Measurements from ENCODE around the gene TSR3. TPM values are rescaled to one million over a fixed set of nuclear protein-coding genes. Genes with fewer than 3 reads are reported as not detected.

Gene TSR3
- polyA plus RNA-seq, 1 donor, result 32.6 TPM

DNA sequence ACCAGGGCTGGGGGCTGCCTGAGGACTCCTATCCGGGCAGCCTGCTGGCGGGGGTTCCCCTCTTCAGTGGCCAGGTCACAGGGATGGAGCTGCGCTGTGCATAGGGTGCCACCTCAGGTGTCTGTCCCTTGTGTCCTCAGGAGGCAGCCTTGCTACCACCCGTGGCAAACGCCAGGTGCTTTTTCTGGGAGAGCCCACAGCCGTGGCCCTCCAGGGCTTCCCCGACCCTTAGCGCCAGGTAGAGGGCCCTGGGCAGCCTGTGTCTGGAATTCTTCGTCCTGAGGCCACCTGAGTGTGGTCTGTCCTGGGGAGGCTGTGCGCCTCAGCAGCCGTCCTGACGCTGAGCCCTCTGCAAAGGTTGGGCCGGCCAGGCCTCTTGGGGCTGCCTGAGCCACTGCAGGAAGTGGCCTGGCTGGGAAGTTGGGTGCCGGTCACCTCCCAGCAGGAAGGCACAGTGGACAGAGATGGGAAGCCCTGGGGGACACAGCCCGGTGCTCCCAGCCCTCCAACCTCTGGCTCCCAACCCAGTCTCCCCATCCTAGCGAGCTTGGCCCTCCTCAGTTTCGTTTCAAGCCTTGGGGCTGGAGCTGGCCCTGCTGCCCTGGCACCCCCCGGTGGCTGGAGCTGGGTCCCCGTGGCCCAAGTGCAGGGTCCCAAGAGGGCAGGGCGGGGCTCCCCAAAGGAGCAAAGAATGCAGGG is 25.9 kb downstream of the TSR3 start:
- no peak for DNase-seq

DNA sequence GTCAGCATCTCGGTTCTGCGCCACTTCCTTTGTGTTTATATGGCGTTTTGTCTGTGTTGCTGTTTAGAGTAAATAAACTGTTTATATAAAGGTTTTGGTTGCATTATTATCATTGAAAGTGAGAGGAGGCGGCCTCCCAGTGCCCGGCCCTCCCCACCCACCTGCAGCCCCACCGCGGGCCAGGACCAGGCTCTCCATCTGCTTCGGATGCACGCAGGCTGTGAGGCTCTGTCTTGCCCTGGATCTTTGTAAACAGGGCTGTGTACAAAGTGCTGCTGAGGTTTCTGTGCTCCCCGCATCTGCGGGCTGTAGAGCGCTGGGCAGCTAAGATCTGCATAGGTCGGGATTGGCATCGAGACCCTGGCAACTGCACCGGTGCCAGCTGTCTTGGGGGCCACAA is 26.4 kb downstream of the TSR3 start:
- no peak for DNase-seq

DNA sequence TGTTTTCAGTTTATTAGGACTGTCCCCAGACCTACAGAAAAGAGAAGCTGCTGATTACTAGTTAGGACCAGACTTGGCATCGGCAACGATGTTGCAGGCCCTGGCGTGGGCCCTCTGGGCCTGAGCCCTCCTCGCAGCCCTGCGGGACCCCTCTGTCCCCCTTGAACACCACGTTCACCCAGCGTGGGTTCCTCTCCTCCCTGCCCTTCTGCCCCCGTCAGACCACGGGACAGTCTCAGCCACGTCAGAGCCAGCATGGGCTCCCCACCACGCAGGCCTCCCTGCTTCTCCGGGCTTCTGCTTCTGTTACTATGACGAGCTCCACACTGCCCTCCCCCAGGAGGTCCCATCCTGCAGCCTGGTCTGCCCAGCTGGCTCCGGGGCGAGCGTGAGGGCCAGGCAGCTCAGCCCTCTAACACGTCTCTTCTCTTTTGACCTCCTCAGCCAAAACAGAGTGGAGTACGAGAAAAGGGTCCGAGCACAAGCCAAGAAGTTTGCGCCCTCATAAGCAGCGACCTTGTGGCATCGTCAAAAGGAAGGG is 27.3 kb downstream of the TSR3 start:
- no peak for DNase-seq

DNA sequence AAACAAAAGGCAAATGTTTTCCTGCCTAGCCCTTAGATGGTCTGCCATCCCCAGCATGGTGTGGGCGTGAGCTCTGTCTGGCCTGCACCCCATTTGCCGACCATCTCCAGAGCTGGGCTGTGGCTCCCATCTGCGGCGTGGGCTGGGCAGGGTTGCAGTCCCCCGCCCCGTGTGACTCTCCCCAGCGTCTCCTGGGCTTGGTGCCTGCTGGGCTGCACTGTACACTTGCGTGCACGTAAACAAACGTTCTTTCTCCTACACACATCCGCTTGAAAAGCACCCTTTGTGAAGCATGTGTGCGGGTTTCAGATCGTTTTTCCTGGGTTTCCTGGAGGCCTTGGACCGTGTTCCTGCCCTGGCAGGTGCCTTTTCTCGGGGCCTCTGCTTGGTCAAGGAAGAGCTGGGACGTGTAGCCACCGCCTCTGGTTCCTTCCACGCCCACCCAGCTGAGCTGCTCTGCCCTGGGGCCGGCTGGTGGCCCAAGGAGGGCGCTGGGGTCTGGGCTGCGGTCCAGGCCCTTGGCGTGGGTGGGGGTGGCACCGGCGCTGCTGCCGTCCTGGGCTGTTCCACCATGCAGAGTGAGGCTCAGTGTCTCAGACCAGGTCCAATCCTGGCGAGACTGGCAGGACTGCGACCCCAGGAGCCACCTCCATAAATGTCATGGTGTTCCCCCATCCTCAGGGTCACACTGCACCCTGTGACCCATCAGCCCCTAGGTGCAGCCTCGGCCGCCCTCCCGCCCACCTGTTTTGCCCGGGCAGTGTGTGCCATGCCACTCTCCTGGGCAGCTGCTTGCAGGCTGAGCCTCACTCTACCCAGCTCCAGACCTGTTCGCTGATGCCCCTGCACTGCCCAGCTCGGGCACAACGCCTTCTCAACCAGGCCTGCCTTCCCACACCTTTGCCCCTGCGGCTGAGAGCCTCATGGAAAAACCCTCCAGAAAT is 28.1 kb downstream of the TSR3 start:
- no peak for DNase-seq

DNA sequence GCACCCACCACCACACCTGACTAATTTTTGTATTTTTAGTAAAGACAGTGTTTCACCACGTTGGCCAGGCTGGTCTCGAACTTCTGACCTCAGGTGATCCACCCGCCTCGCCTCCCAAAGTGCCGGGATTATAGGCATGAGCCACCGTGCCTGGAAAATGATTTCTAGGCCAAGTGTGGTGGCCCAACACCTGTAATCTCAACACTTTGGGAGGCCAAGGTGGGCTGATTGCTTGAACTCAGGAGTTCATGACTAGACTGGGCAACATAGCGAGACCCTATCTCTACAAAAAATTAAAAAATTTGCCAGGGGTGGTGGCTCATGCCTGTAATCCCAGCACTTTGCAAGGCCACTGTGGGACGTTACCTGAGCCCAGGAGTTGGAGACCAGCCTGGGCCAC is 29.3 kb downstream of the TSR3 start:
- DNase-seq, result no peak

DNA sequence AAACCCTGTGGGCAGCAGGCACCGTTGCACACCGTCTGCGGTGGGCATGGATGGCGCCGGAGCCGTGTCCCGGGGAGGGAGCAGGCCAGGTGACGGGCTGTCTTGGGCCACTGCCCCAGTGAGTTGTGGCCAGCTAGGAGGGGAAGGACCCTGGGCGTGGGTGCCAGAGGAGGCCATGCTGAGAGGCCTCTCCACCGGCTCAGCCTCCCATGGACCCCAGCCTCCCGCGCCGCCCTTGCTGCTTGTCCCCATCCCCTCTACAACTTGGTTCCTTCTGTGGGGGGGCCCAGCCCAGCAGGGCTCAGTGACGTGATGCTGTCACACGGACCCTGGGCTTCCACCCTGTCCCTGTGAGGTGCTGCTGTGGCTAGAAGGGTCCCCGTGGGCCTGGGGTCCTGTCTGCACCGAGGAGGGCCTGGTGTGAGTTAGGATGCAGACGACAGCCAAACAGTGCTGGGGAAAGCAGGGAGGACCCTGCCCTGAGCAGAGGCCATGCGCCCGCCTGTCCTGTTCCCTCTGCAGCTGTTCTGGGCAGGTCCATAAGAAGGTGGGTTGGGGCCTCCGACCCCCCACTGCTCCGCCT is 30.9 kb downstream of the TSR3 start:
- DNase-seq, result no peak

DNA sequence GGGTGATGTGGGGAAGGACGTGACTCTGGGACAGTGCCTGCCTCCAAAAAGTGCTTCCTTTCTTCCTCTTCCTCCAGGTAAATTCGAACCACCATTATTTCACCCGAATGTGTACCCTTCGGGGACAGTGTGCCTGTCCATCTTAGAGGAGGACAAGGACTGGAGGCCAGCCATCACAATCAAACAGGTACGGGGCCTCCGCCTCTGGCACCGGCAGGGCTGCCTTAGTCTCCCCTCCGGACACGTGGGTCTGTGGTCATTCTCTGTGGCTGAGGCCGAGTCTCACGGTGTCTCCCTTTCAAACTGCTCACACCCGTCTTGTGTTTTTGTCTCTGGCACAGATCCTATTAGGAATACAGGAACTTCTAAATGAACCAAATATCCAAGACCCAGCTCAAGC is 31.6 kb downstream of the TSR3 start:
- DNase-seq, result no peak

DNA sequence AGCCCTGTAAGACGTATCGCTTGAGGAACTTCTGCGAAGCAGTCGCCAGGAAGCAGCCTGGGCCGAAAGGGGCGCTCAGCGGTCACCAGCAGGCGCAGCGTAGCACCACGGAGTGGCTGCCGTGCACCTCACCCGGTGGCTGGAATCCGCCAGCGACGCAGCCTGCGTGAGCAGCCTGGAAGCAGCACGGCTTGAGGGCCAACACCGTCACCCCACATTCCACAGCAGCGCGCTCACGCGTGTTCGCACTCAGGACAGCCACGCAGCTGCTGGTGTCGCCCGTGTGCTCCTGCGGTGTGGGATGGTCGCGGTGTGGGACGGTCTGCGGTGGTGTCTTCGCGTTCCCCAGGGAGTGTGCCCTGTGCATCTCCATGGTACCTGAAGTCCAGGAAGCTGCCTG is 32.6 kb downstream of the TSR3 start:
- DNase-seq, result no peak

DNA sequence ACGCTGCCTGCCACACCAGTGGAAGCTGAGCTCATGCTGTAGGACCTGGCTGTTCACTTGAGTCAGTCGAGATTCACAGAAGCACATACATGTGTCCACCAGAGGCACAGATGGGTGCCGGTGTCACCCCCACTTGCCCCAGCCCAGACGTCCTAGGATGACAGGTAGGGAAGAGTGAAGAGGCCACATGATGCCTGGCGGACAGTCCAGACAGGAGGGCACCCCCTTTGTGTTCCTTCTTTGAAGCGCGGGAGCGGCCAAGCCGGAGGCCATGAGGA is 33.5 kb downstream of the TSR3 start:
- DNase-seq, result no peak

DNA sequence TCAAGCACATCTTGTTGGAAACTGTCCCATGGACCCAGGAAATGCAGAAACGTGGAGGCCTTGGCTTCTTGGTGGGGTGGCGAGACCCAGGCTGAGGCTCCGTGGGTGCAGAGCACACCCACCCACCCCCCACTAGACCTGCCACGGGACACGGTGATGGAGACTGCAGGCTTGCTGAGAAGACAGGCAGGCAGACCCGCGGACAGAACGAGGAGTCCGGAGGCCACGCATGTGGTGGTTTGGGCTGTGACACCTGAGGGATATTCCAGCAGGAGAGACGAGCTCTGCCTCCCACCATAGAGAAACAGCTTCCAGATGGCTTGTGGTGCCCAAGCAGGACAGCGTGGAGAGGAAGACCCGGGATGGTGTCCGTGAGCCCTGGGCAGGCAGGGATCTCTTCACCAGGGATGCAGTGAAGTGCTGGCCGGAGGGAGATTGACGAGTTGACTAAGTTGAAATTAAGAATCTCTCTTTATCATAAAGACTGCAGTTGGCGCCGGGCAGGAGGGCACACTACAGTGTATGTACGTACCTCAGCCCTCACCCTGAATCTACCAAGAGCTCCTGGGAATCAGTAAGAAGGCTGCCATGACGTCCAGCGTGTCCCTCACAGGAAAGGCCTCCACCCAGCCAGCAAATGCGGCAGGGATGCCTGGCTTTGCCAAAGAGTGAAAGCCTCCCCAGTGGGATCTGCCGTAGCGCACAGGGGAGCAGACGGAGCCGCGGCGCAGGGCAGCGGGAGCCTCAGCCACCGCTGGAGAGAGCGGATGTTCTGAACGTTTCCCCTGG is 34.0 kb downstream of the TSR3 start:
- no peak for DNase-seq

DNA sequence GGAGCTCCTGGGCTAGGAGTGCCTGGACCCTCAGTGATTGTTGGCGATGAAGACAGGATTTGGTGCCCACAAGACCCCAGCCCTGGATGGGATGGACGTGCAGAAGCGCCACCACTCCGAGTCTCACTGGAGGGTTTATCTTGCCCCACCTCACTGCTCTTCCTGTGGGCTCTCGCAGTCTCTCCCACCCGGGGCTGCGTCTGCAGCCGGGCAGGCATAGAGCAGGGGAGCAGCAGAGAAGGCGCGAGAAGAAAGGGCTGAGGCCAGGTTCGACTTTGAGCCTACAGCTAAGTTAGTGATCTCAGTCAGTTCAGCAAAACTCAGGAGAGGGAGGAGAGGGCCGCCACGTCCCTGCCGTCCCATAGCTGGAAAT is 35.7 kb downstream of the TSR3 start:
- no peak for DNase-seq

DNA sequence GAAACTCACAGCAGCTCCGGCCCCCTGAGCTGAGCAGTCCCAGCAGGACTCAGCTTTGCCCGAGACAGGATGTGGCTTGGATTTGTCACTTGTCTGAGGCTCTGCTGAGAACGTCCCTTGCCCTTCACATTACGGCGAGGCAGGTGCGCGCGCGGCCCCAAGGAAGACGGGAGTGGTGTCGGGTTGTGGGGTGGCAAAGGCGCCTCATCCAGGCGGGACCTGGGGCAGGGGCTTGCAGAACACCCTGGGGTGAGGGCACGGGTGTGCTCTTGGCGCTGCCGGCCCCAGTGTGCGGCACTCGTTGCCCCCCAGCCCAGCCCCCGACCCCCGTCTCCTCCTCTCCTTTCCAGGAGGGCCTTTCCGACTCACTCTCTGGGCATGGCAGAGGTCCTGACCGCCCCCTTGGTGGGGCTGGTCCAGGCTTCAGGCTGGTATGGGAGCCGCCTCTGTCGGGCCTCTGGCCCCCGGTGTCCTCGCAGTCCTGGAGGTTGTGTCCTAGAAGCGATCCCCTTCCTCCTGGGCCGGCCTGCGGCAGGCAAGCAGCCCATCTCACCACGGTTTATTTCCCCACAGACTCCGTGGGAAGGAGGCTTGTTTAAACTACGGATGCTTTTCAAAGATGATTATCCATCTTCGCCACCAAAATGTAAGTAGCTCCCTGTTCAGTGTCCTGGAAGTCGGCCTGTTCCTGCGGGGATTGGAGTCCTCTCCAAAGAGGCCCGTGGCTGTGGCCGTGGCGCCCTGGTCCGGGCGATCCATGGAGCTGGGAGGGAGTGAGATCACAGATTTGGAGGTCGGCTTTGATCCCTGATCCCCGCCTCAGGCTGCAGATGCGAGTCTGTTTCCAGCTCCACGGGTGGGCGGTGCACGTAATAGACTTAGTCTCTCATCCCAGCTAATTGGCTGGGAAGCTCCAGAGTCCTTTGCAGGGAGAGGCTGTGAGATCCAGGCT is 36.3 kb downstream of the TSR3 start:
- DNase-seq, result no peak

DNA sequence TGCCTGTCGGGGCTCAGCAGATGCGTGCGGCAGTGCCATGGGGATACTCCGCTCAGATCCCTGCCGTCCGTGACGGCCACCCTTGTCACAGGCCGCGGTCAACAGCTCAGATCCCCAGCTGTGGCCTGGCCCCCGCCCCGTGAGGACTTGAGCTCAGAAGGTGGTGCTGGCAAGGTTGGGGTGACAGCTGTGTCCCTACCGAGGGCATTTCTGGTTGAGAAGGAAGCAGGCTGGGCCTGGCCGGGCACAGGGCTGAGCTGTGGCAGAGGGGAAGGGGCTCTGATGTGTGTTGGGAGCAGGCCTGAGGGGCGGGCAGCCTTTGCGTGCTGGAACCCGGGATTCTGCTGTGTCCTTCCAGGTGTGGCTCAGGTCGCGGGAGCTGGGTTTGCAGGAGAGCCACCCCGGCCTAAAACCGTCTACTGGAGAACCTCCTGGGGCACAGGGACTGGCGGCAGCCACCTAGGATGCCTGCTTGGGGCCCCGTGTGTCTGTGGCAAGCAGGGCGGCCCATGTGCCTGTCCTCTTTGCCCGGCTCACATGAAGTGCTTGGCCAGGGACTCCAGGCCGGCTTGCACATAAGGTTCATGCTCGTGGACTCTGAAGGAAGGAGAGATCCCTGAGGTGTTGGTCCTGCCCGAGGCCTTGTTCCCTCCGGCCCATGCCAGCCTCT is 37.1 kb downstream of the TSR3 start:
- no peak for DNase-seq

DNA sequence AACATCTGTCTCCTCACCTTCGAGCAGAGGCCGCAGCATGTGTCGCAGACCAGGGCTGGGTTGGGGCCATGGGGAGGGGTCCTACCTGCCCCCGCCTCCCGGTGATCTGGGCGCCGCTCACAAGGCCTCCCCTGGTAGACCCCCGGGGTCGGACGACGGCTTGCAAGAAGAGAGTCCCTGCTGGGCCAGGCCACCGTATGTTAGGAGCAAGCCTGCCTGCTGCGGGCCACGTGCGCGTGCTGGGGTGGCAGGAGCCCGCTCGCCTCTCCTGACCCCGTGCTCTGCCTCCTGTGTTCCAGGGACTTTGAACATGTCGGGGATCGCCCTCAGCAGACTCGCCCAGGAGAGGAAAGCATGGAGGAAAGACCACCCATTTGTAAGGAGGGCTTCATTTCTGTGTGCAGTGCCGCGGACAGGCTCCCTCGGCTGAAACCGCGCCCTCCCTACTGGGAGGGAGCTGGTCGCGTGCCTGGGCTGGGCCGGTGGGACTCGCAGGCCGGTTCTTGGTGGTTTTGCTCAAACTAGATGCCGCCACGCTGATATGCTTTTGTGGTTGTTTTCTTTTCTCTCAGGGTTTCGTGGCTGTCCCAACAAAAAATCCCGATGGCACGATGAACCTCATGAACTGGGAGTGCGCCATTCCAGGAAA is 37.8 kb downstream of the TSR3 start:
- DNase-seq, result no peak

DNA sequence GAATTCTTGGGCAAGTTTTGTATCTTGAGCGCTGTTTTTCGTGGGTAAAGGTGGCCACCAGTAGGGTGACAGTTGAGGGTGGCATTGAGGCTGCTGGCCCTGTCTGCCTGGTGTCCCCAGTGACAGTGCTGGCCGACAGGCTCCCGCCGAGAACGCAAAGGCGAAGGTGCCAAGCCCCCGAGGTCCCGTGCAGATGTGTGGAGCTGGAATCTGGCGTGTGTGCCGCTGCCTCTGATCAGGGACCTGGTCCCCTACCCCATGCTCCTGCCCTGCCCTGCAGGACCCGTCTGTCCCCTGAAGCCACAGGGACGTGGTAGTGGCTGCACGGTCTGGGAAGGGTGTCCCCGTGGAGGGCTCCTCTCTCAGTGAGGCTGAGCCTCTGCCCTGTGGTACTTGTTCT is 38.8 kb downstream of the TSR3 start:
- DNase-seq, result no peak

DNA sequence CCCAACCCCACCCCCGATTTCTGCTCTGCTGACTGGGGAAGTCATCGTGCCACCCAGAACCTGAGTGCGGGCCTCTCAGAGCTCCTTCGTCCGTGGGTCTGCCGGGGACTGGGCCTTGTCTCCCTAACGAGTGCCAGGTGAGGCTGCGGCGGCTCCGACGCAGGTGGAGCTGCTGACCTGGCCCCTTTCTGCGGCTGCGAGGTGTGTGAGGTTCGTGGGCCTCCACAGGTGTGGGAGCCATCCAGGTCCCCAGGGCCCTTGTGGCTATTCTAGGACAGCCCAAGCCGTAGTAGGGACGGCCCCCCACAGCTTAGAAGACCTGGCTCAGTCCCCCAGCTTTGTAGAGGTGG is 39.2 kb downstream of the TSR3 start:
- DNase-seq, result no peak

DNA sequence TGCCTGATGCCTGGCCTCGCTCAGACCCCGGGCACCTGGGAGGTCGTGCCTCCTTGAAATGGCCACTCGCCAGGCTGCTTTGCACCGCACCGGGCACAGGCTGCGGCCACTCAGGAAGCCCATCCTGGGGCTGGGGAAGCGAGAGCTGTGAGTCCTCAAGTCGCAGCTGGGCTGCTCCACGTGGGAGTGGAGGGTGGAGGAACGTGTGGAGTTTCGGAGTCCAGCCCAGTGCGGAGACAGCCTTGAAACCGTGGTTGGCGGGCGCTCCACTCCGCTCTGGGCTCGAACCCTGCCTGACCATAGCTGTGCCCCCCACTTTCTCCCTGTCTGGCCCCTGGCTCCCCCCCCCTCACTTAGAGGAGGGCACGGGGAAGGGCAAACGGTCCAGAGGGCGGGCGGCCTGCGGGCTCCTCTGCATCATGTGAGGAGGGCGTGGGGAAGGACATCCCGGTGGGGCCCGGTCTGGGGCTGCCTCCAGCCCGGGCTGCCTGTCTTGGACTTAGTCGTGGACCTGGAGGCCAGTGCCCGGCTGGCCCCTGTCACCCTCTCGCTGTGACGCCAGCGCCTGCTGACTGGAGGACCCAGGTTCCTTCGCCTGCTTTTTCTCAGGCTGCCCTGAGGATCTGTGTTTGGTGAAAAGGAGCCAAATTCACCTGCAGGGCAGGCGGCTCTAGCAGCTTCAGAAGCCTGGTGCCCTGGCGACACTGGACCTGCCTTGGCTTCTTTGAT is 39.8 kb downstream of the TSR3 start:
- no peak for DNase-seq

DNA sequence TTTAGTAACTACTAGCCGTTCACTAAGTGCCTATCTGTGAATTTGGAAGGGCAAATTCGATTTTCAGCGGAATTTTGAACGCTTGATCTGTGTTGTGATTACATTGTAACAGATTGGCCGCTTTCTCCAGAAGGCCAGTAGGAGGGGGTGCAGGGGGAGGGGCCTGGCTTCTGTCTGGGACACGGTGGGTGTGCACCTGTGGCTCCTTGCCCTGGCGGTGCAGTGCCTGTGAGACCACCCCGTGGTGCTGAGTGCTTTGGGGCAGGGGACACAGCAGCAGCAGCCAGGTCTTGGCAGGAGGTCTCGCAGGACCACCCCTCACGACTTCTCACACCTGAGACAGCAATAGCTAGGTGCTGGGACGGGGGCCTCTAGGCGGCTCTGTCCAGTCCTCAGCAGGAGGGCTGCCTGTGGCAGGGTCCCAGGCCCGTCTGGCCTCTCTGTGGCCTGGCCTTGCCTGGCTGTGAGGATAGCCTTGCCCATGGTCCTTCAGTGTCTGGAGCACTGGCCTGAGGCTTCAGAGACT is 40.4 kb downstream of the TSR3 start:
- DNase-seq, result no peak

DNA sequence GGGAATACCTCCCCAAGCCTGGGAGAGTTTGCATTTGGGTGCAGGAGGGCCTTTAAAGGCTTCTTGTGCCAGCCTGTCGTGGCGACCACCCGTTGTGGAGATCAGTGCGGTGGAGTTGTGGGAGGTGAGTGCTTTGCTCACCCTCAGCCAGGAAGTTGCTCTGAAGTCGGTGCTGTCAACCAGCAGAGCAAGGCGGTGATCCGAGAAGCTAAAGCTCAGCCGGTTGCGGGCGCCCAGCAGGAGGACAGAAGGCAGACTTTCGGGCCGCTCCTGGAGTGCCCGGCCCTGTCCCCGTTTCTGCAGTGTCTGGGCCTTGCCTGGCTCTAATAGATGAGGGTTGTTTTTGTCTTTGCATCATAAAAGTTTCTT is 40.9 kb downstream of the TSR3 start:
- no peak for DNase-seq
